GM12878 (cell line): ENCODE results near the gene TEX9. TPM values are rescaled to one million over a fixed set of nuclear protein-coding genes. Genes with fewer than 3 reads are reported as not detected.
A peak's percentile ranks its signal among the peaks of the same experiment; 100 is the strongest.

Experiments used
- ATAC-seq: fragments of 200-7000 bp; cut with Tn5 transposase; 3 replicates; pipeline ENCODE4 v1.9.1; 2020; ENCODE audit warnings: mild to moderate bottlenecking, moderate library complexity
- BruUV-seq: library from RNA; stranded (reverse); fragments of 400-500 nt; replicated peaks from 2 replicates; lab custom pipeline; 2021; lab: Mats Ljungman, UMichigan
- CTCF ChIA-PET: fragments of 300-600 bp; sonication (Branson Sonifier 250); formaldehyde crosslinking; extraction: SDS; loops from one replicate; lab custom pipeline; 2021; ENCODE audit warnings: inconsistent platforms; lab: Yijun Ruan, JAX
- POLR2A ChIA-PET: fragments of 350-600 bp; formaldehyde crosslinking; extraction: SDS; loops from one replicate; lab custom pipeline; 2021; ENCODE audit warnings: inconsistent platforms; lab: Charles Lee
- RAD21 ChIA-PET: fragments of 300-600 bp; sonication (Branson Sonifier 250); formaldehyde crosslinking; loops from one replicate; lab custom pipeline; 2023; ENCODE audit warnings: antibody characterized with exemption; ENCODE audit not compliant: unreplicated experiment; lab: Charles Lee
- SMC1A ChIA-PET: fragments of 300-600 bp; sonication (Branson Sonifier 250); formaldehyde crosslinking; loops from one replicate; lab custom pipeline; 2023; ENCODE audit not compliant: unreplicated experiment, uncharacterized antibody; lab: Charles Lee
- DNase-seq: peaks from one replicate; pipeline ENCODE4 v3.0.0-alpha.2; 2011; ENCODE audit warnings: low read depth, low spot score
- FAIRE-seq: peaks from 3 replicates; lab custom pipeline; 2011; peaks lifted over from hg19 to GRCh38; lab: Jason Lieb, UNC
- H2AFZ ChIP-seq: 2 replicates; pipeline ENCODE4 v1.6.0; 2011; ENCODE audit warnings: low read depth, low read length, control low read depth; ENCODE audit not compliant: control insufficient read depth
- H3K27ac ChIP-seq: 2 replicates; pipeline ENCODE4 v1.5.1; 2011; ENCODE audit warnings: control low read depth; ENCODE audit not compliant: control insufficient read depth, insufficient read depth
- H3K27me3 ChIP-seq, 2 experiments: replicated peaks in 1 of 2; 2 replicates each; pipeline versions ENCODE4 v1.6.0 to v1.6.1; 2011; ENCODE audit warnings: low read length in 1 of 2; ENCODE audit not compliant: control insufficient read depth in 2 of 2, insufficient read depth in 2 of 2
- H3K36me3 ChIP-seq, 2 experiments: 2 replicates each; pipeline ENCODE4 v1.5.1; 2011; ENCODE audit warnings: low read length in 1 of 2; ENCODE audit not compliant: control insufficient read depth in 2 of 2, insufficient read depth in 2 of 2
- H3K4me1 ChIP-seq: 2 replicates; pipeline ENCODE4 v1.6.1; 2011; ENCODE audit warnings: mild to moderate bottlenecking, low read length, moderate library complexity, mixed read lengths; ENCODE audit not compliant: control insufficient read depth, insufficient read depth
- H3K4me2 ChIP-seq: 2 replicates; pipeline ENCODE4 v1.6.0; 2011; ENCODE audit warnings: control low read depth; ENCODE audit not compliant: control insufficient read depth, insufficient read depth
- H3K4me3 ChIP-seq: fragments of 200-600 bp; sonication (generic); 2 replicates; pipeline ENCODE4 v1.5.1; 2016
- H3K79me2 ChIP-seq: 2 replicates; pipeline ENCODE4 v1.6.0; 2011; ENCODE audit warnings: low read length; ENCODE audit not compliant: control insufficient read depth, insufficient read depth
- H3K9ac ChIP-seq: 2 replicates; pipeline ENCODE4 v1.8.0; 2011; ENCODE audit warnings: low read length, control low read depth, mixed read lengths; ENCODE audit not compliant: control insufficient read depth, insufficient read depth
- H3K9me3 ChIP-seq: replicated peaks from 3 replicates; pipeline ENCODE4 v1.5.1; 2011; ENCODE audit warnings: mild to moderate bottlenecking, low read length; ENCODE audit not compliant: control insufficient read depth, insufficient read depth
- H4K20me1 ChIP-seq: 2 replicates; pipeline ENCODE4 v1.6.0; 2011; ENCODE audit not compliant: control insufficient read depth, insufficient read depth
- CBX5 ChIP-seq: sonication (generic); IDR thresholded peaks from 2 replicates; pipeline ENCODE4 v1.6.1; 2016; ENCODE audit warnings: low read depth, moderate library complexity, mild to moderate bottlenecking, inconsistent platforms
- NR2C2 ChIP-seq: IDR thresholded peaks from 2 replicates; pipeline ENCODE4 v1.6.1; 2011; ENCODE audit warnings: borderline replicate concordance, low read depth; ENCODE audit not compliant: control insufficient read depth, insufficient read length
- PKNOX1 ChIP-seq: fragments of 450-650 bp; IDR thresholded peaks from 2 replicates; pipeline ENCODE4 v1.6.1; 2016; ENCODE audit warnings: mild to moderate bottlenecking
- RB1 ChIP-seq: fragments of 450-650 bp; formaldehyde crosslinking; IDR thresholded peaks from 2 replicates; pipeline ENCODE4 v1.6.1; 2017; ENCODE audit warnings: mild to moderate bottlenecking, borderline replicate concordance
- REST ChIP-seq: IDR thresholded peaks from 2 replicates; pipeline ENCODE4 v1.6.1; 2012; ENCODE audit warnings: mild to moderate bottlenecking, low read depth, low read length
- WGBS: methylation state at CpG from one replicate; pipeline ENCODE4 v1.1.6; 2016; ENCODE audit warnings: low lambda C conversion rate; ENCODE audit not compliant: insufficient replicate concordance, insufficient coverage; ENCODE audit errors: missing lambda C conversion rate; 5-methylcytosine and 5-hydroxymethylcytosine counted together
- in situ Hi-C: fragments of 300-500 bp; cut with MboI; formaldehyde crosslinking; loops from 9 replicates; pipeline ENCODE4 v1.14.3; 2018; ENCODE audit warnings: mixed read lengths
- intact Hi-C: fragments of 100-400 bp; cut with micrococcal nuclease; formaldehyde crosslinking; loops from one replicate; pipeline ENCODE4 v1.14.2; 2022; ENCODE audit not compliant: unreplicated experiment
- polyA plus RNA-seq, 11 experiments: library from polyadenylated mRNA; depleted of rRNA in 4 of 11; unstranded in 6 of 11; stranded (reverse) in 5 of 11; fragments of >200 nt; fragmentation: Nextera tagmentation in 4 of 11; fragmentation: Illumina TruSeq in 1 of 11; extraction: Ambion mirVana in 4 of 11; extraction: Trizol in 1 of 11; gene quantifications; 1 replicate in 1 of 11; 2 replicates in 10 of 11; pipeline versions ENCODE4 v1.2.1 to v1.2.3, GENCODE V29; 2011 to 2016; ENCODE audit warnings: inconsistent platforms in 2 of 11, missing spikeins in 2 of 11, low read depth in 1 of 11
- total RNA-seq, 4 experiments: library from RNA; depleted of rRNA in 3 of 4; stranded (reverse); fragments of >200 nt in 3 of 4; fragmentation: Illumina TruSeq in 1 of 4; extraction: Trizol in 1 of 4; gene quantifications; 2 replicates each; pipeline versions ENCODE4 v1.2.1 to v1.2.3, GENCODE V29; 2013 to 2021

Gene TEX9
- total and polyA plus RNA-seq, 10 of the 15 experiments (the other 5 are each of a cell fraction or from before 2014, with no cell fraction given): 9.0 to 155 (median 70.0) TPM

- Histone ChIP-seq H3K79me2 (no peaks in the 10 kb centered on the region), H3K9ac (no peak overlapping the region), H4K20me1 (no peaks in the 10 kb centered on the region), H2AFZ (no peak overlapping the region), H3K4me2 (no peak overlapping the region), H3K36me3 (no peaks in the 10 kb centered on the region), H3K27me3 (no peaks in the 10 kb centered on the region), H3K4me1 (0 out of 2 replicates have a peak, but pooled peaks cover 3% of the 10 kb centered on the region), H3K27ac (no peak overlapping the region), H3K9me3 (no peaks in the 10 kb centered on the region), H3K4me3 (no peak overlapping the region)
- no peak for TF ChIP-seq NR2C2
- TF ChIP-seq RB1: no peak
- in situ Hi-C loops: no loop called here
- RAD21 ChIA-PET: no interaction called here
- 98% methylated on average over 7 of the region's 7 CpGs for WGBS
- SMC1A ChIA-PET: no interaction called here
- no TSS peak for BruUV-seq
- POLR2A ChIA-PET: no interaction called here
- no peak for ATAC-seq
- CTCF ChIA-PET: no interaction called here
- FAIRE-seq: no peak
- no peak for DNase-seq
- intact Hi-C loops: no loop called here
Observed at GRCh38 chr15:56358604-56359003, 6.6 kb upstream of the TEX9 start.

GRCh38 chr15:56361987-56362386 lies 3.2 kb upstream of the TEX9 start:
- Histone ChIP-seq H3K9me3 (no peaks in the 10 kb centered on the region), H3K36me3 (no peaks in the 10 kb centered on the region), H4K20me1 (no peaks in the 10 kb centered on the region), H3K27me3 (no peaks in the 10 kb centered on the region), H3K27ac (no peak overlapping the region), H2AFZ (no peak overlapping the region), H3K4me2 (no peak overlapping the region), H3K9ac (no peak overlapping the region), H3K4me3 (no peak overlapping the region), H3K79me2 (peaks cover 24% of the 10 kb centered on the region), H3K4me1 (no peaks in the 10 kb centered on the region)
- 97% methylated on average over 1 of the region's 1 CpG for WGBS
- ATAC-seq (no peak), DNase-seq (no peak), FAIRE-seq (no peak)
- CTCF ChIA-PET: interaction anchor here (0.5 kb wide), 1 partner anchor 354 kb away, joined by 3 read pairs; no protein-coding TSS in a partner anchor
- TF ChIP-seq PKNOX1: no peak
- TF ChIP-seq REST: 0 out of 2 replicates have a peak, but pooled peaks have one; percentile 36
- TF ChIP-seq CBX5: peak; percentile 39; the same call in 1 of the 2 replicates
- in situ Hi-C loops (no loop called here), intact Hi-C loops (no loop called here)
- RAD21 ChIA-PET: no interaction called here
- SMC1A ChIA-PET: no interaction called here
- POLR2A ChIA-PET: no interaction called here
- BruUV-seq: no TSS peak
